GM10266 (cell line): ENCODE data around the gene GPD2.

Experiments used
- DNase-seq: peaks from one replicate; pipeline ENCODE4 v3.0.0; 2012; ENCODE audit errors: extremely low spot score
- CTCF ChIP-seq: IDR thresholded peaks from 2 replicates; pipeline ENCODE4 v1.5.1; 2012; ENCODE audit warnings: mild to moderate bottlenecking, low read depth; ENCODE audit not compliant: control insufficient read depth, insufficient read depth; ENCODE audit errors: missing control alignments

Gene GPD2

GRCh38 chr2:156541706-156542105, 105.5 kb downstream of the GPD2 start:
- TF ChIP-seq CTCF, result no peak
- no peak for DNase-seq

GRCh38 chr2:156548413-156548812, 112.2 kb downstream of the GPD2 start:
- no peak for TF ChIP-seq CTCF
- DNase-seq, result no peak

GRCh38 chr2:156553714-156554442, 117.7 kb downstream of the GPD2 start:
- no peak for DNase-seq
- no peak for TF ChIP-seq CTCF

DNA sequence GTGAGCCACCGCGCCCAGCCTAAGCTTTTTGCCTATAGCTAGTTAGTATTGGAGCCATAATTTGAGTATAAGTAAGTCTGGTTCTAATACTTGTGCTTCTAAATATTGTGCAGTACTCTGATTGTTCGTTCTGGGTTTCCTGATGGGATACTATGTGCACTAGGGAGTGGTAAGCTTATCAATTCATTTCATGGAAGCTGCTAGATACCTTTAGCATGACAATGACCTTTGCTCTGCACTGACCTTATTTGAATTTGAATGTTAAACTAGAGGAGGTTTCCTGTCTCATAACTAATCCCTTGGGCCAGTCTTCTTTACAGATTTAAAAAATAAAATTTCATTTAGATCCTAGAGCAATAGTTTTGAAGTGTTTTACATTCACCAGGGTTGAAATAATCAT, 125.1 kb downstream of the GPD2 start:
- TF ChIP-seq CTCF, result no peak
- DNase-seq, result no peak

GRCh38 chr2:156562124-156562523, 125.9 kb downstream of the GPD2 start:
- no peak for TF ChIP-seq CTCF
- DNase-seq, result no peak

- DNase-seq, result no peak
- TF ChIP-seq CTCF, result no peak
Observed at GRCh38 chr2:156563994-156564753, 128.0 kb downstream of the GPD2 start.
